PC-3 (cell line): ENCODE data around the gene BMPER. TPM values are rescaled to one million over a fixed set of nuclear protein-coding genes. Genes with fewer than 3 reads are reported as not detected.

Source experiments
- ATAC-seq: fragments of 200-7000 bp; cut with Tn5 transposase; 2 replicates; pipeline ENCODE4 v1.9.1; 2020; ENCODE audit warnings: mild to moderate bottlenecking, moderate library complexity
- BruUV-seq: library from RNA; stranded (reverse); fragments of 400-500 nt; replicated peaks from 2 replicates; lab custom pipeline; 2021; lab: Mats Ljungman, UMichigan
- CTCF ChIA-PET: fragments of 300-600 bp; sonication (Branson Sonifier 250); formaldehyde crosslinking; loops from one replicate; lab custom pipeline; 2022; ENCODE audit warnings: antibody characterized with exemption; lab: Charles Lee
- POLR2A ChIA-PET: fragments of 300-600 bp; sonication (Branson Sonifier 250); formaldehyde crosslinking; loops from one replicate; lab custom pipeline; 2022; ENCODE audit warnings: antibody characterized with exemption; ENCODE audit not compliant: unreplicated experiment; lab: Charles Lee
- DNase-seq: peaks from one replicate; pipeline ENCODE4 v3.0.0-alpha.2; 2015
- H2AFZ ChIP-seq: fragments of 300-600 bp; sonication (generic); 2 replicates; pipeline ENCODE4 v1.6.0; 2016; ENCODE audit warnings: antibody characterized with exemption, low read length
- H3F3A ChIP-seq: fragments of 300-600 bp; sonication (generic); one replicate; pipeline ENCODE4 v1.6.0; 2017; ENCODE audit warnings: antibody characterized with exemption, low read length, control low read depth, mild to moderate bottlenecking; ENCODE audit not compliant: unreplicated experiment
- H3K27ac ChIP-seq: fragments of 300-600 bp; sonication (generic); 2 replicates; pipeline ENCODE4 v1.5.1; 2016; ENCODE audit warnings: mild to moderate bottlenecking, low read length
- H3K27me3 ChIP-seq: fragments of 300-600 bp; sonication (generic); 2 replicates; pipeline ENCODE4 v1.6.1; 2016; ENCODE audit warnings: low read length, mixed read lengths
- H3K36me3 ChIP-seq: fragments of 300-600 bp; sonication (generic); 2 replicates; pipeline ENCODE4 v1.6.1; 2016; ENCODE audit warnings: low read depth, mixed run types, low read length, mixed read lengths
- H3K4me1 ChIP-seq: fragments of 300-600 bp; sonication (generic); 2 replicates; pipeline ENCODE4 v1.5.1; 2016; ENCODE audit warnings: low read length; ENCODE audit not compliant: insufficient read depth
- H3K4me2 ChIP-seq: fragments of 300-600 bp; sonication (generic); 2 replicates; pipeline ENCODE4 v1.6.0; 2016; ENCODE audit warnings: low read length
- H3K4me3 ChIP-seq: fragments of 300-600 bp; sonication (generic); 2 replicates; pipeline ENCODE4 v1.5.1; 2016; ENCODE audit warnings: mild to moderate bottlenecking, low read length, mixed read lengths
- H3K79me2 ChIP-seq: fragments of 300-600 bp; sonication (generic); 2 replicates; pipeline ENCODE4 v1.6.1; 2017; ENCODE audit warnings: low read length, mixed read lengths
- H3K9ac ChIP-seq: fragments of 300-600 bp; sonication (generic); 2 replicates; pipeline ENCODE4 v1.6.0; 2016; ENCODE audit warnings: mild to moderate bottlenecking, low read length
- H3K9me2 ChIP-seq: fragments of 300-600 bp; sonication (generic); replicated peaks from 2 replicates; pipeline ENCODE4 v1.6.1; 2016; ENCODE audit warnings: mixed run types, low read length, mixed read lengths
- H3K9me3 ChIP-seq: fragments of 300-600 bp; sonication (generic); 2 replicates; pipeline ENCODE4 v1.6.1; 2016; ENCODE audit warnings: low read length, mixed read lengths
- H4K20me1 ChIP-seq: fragments of 300-600 bp; sonication (generic); 2 replicates; pipeline ENCODE4 v1.6.1; 2016; ENCODE audit warnings: low read length, mixed read lengths
- CTCF ChIP-seq: fragments of 300-600 bp; sonication (generic); conservative IDR thresholded peaks from 2 replicates; pipeline ENCODE4 v1.5.1; 2017; ENCODE audit warnings: antibody characterized with exemption, low read depth, mild to moderate bottlenecking, low read length
- EZH2 ChIP-seq: fragments of 300-600 bp; sonication (generic); IDR thresholded peaks from one replicate; pipeline ENCODE4 v1.6.1; 2017; ENCODE audit warnings: antibody characterized with exemption, mild to moderate bottlenecking, low read length; ENCODE audit not compliant: unreplicated experiment
- EZH2phosphoT487 ChIP-seq: fragments of 300-600 bp; sonication (generic); IDR thresholded peaks from 2 replicates; pipeline ENCODE4 v1.6.1; 2018; ENCODE audit warnings: mild to moderate bottlenecking, antibody characterized with exemption, low read length, borderline replicate concordance
- intact Hi-C: fragments of 100-400 bp; cut with micrococcal nuclease; formaldehyde crosslinking; loops from 2 replicates; pipeline ENCODE4 v1.9.0; 2023
- total RNA-seq: library from RNA; depleted of rRNA; stranded (reverse); fragments of >200 nt; gene quantifications from 2 replicates; pipeline ENCODE4 v1.2.3, GENCODE V29; 2014

The BMPER gene
- total RNA-seq, 1 experiment from 2014 or later = 0.11 TPM

GRCh38 chr7:34184466-34184865 is 279.1 kb downstream of the BMPER start:
- CTCF ChIA-PET = no interaction called here
- no peaks in the 10 kb centered on the region for H3K36me3 ChIP-seq
- no peaks in the 10 kb centered on the region for H3K4me1 ChIP-seq
- TF ChIP-seq EZH2 = no peak
- TF ChIP-seq CTCF = no peak
- TF ChIP-seq EZH2phosphoT487 = no peak
- H2AFZ ChIP-seq = no peak overlapping the region
- no peaks in the 10 kb centered on the region for H3K79me2 ChIP-seq
- H3K4me2 ChIP-seq = no peak overlapping the region
- no peaks in the 10 kb centered on the region for H3F3A ChIP-seq
- BruUV-seq = no TSS peak
- DNase-seq (no peak), ATAC-seq (no peak)
- no peaks in the 10 kb centered on the region for H3K27me3 ChIP-seq
- no peak overlapping the region for H3K9ac ChIP-seq
- intact Hi-C loops = no loop called here
- POLR2A ChIA-PET = no interaction called here
- no peak overlapping the region for H3K4me3 ChIP-seq
- no peak overlapping the region for H3K27ac ChIP-seq
- no peaks in the 10 kb centered on the region for H3K9me3 ChIP-seq
- no peaks in the 10 kb centered on the region for H4K20me1 ChIP-seq
- no peaks in the 10 kb centered on the region for H3K9me2 ChIP-seq

GRCh38 chr7:34187798-34188307 is 282.5 kb downstream of the BMPER start:
- TF ChIP-seq EZH2 (no peak), CTCF (no peak), EZH2phosphoT487 (no peak)
- no peaks in the 10 kb centered on the region for H3K36me3 ChIP-seq
- no peak for DNase-seq
- no peaks in the 10 kb centered on the region for H3K9me3 ChIP-seq
- no peaks in the 10 kb centered on the region for H3K27me3 ChIP-seq
- ChIA-PET CTCF (no interaction called here), POLR2A (no interaction called here)
- ATAC-seq = no peak
- no peaks in the 10 kb centered on the region for H3K9me2 ChIP-seq
- H3K4me2 ChIP-seq = no peak overlapping the region
- H3K79me2 ChIP-seq = no peaks in the 10 kb centered on the region
- no peak overlapping the region for H3K27ac ChIP-seq
- H2AFZ ChIP-seq = no peak overlapping the region
- intact Hi-C loops = no loop called here
- H3K4me3 ChIP-seq = no peak overlapping the region
- H3K9ac ChIP-seq = no peak overlapping the region
- H3F3A ChIP-seq = no peaks in the 10 kb centered on the region
- no peaks in the 10 kb centered on the region for H3K4me1 ChIP-seq
- BruUV-seq = no TSS peak
- H4K20me1 ChIP-seq = no peaks in the 10 kb centered on the region

DNA sequence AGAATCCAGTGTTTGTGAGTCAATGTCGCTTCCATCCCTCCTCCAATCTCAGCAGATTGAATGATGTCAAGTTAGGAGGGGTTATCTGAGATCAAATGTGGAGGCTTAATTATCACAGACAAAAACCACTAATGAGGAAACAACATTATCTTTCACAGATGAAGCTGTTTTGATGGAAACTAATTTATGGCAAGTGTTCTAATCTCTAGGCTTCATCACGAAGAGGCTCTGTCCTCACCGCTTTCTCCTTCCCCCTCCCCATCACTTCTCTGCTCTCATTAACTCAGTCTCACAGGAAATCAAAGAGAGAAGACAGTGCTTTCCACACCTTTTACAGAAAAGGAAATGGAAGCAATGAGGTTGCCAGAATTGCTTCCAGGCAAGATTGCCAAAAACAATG is 283.7 kb downstream of the BMPER start:
- no peaks in the 10 kb centered on the region for H3K9me3 ChIP-seq
- H3K36me3 ChIP-seq = no peaks in the 10 kb centered on the region
- ATAC-seq = no peak
- no peak overlapping the region for H3K4me2 ChIP-seq
- DNase-seq = no peak
- CTCF ChIA-PET = no interaction called here
- no peaks in the 10 kb centered on the region for H4K20me1 ChIP-seq
- H3K9me2 ChIP-seq = no peaks in the 10 kb centered on the region
- no peak overlapping the region for H3K9ac ChIP-seq
- no peak overlapping the region for H3K27ac ChIP-seq
- POLR2A ChIA-PET = no interaction called here
- H3K27me3 ChIP-seq = no peaks in the 10 kb centered on the region
- no peaks in the 10 kb centered on the region for H3K4me1 ChIP-seq
- H3K79me2 ChIP-seq = no peaks in the 10 kb centered on the region
- TF ChIP-seq EZH2phosphoT487 (no peak), CTCF (no peak), EZH2 (no peak)
- H3K4me3 ChIP-seq = no peak overlapping the region
- no TSS peak for BruUV-seq
- H2AFZ ChIP-seq = no peak overlapping the region
- intact Hi-C loops = no loop called here
- H3F3A ChIP-seq = no peaks in the 10 kb centered on the region
